Adipocyte (in vitro differentiated cells): ENCODE data around the gene SAP30.

Source experiments
- DNase-seq: peaks from one replicate; pipeline ENCODE4 v3.0.0-alpha.2; 2015; ENCODE audit warnings: low read depth
- H3K27me3 ChIP-seq: replicated peaks from 2 replicates; pipeline ENCODE4 v1.7.0; 2013; ENCODE audit warnings: mild to moderate bottlenecking, low read length, moderate library complexity; ENCODE audit not compliant: control insufficient read depth, insufficient read depth
- H3K36me3 ChIP-seq: 2 replicates; pipeline ENCODE4 v1.7.0; 2013; ENCODE audit warnings: low read length, mild to moderate bottlenecking, moderate library complexity; ENCODE audit not compliant: control insufficient read depth, insufficient read depth, severe bottlenecking
- H3K4me1 ChIP-seq: 2 replicates; pipeline ENCODE4 v1.7.0; 2013; ENCODE audit warnings: mild to moderate bottlenecking, low read length, moderate library complexity; ENCODE audit not compliant: control insufficient read depth, insufficient read depth
- H3K4me3 ChIP-seq: 2 replicates; pipeline ENCODE4 v1.7.0; 2013; ENCODE audit warnings: mild to moderate bottlenecking, low read length, moderate library complexity
- H3K9ac ChIP-seq: 2 replicates; pipeline ENCODE4 v1.7.0; 2013; ENCODE audit warnings: mild to moderate bottlenecking, low read length, moderate library complexity
- H3K9me3 ChIP-seq: 2 replicates; pipeline ENCODE4 v1.7.0; 2013; ENCODE audit warnings: mild to moderate bottlenecking, low read length, moderate library complexity; ENCODE audit not compliant: control insufficient read depth

Gene SAP30

GRCh38 chr4:173370130-173370476, 651 bp upstream of the SAP30 start:
- peak overlapping the region; percentile 91 for H3K9ac ChIP-seq
- no peaks in the 10 kb centered on the region for H3K9me3 ChIP-seq
- peaks cover 8% of the 10 kb centered on the region for H3K4me1 ChIP-seq
- no peaks in the 10 kb centered on the region for H3K36me3 ChIP-seq
- H3K27me3 ChIP-seq: no peaks in the 10 kb centered on the region
- H3K4me3 ChIP-seq: peak overlapping the region; percentile 91
- DNase-seq: no peak

DNA sequence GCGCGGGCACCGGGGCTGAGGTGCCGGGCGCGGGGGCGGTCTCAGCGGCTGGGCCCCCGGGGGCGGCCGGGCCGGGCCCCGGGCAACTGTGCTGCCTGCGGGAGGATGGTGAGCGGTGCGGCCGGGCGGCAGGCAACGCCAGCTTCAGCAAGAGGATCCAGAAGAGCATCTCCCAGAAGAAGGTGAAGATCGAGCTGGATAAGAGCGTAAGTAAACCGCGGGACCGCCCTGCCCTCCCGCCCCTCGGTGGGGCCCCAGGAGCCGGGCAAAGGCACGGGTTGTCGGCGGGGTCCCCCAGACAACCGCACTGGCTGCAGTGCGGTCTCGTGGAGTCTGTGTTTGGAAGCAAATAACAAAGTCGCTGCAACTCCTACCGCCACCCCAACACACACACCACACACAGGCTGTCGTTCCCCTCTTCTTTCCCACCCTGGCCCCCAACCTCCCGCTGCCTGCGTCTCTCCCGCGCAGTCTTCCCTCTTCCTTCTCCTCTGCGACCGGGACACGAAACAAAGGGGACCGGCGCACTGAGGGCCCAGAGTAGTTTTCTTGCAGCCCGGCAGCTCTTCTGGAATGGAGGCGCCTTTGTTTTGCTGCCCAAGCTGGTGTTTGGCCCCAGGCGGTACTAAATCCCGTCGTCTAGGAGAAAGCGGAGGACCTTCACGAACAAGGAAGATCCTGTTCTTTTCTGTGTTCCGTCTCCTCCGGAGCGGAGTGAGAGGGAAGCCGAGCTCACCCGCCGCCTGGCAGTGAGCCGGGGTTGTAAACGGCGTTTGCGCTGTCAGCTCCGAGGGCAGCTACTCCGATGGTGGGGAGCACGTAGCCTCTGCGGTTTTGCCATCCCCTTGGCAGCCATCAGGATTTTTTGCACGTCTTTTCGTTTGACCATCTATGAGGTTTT, 788 bp downstream of the SAP30 start:
- H3K4me1 ChIP-seq: peaks cover 8% of the 10 kb centered on the region
- no peaks in the 10 kb centered on the region for H3K36me3 ChIP-seq
- H3K9me3 ChIP-seq: no peaks in the 10 kb centered on the region
- peak overlapping the region; percentile 91 for H3K4me3 ChIP-seq
- H3K27me3 ChIP-seq: no peaks in the 10 kb centered on the region
- peak; percentile 89 for DNase-seq
- H3K9ac ChIP-seq: peak overlapping the region; percentile 92

DNA sequence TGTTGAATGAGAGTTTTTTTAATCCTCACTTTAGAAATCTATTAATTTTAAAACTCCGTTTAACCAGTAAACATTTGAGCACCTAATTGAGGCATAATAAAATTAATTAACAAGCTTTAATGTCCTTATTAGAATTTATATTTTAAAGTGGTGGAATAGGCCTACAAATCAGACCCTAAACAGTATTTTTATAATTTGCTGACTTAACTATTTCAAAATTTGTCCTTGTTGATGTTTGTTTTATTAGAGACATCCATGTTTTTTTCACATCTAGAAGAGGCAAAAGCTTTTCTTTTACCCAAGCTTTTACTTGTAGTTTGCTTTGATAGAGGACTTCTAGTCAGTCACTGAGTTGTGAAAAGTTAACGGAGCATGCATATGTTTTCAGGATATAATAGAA, 3.8 kb downstream of the SAP30 start:
- no peak overlapping the region for H3K4me3 ChIP-seq
- H3K9ac ChIP-seq: no peak overlapping the region
- peaks cover 8% of the 10 kb centered on the region for H3K4me1 ChIP-seq
- no peaks in the 10 kb centered on the region for H3K9me3 ChIP-seq
- DNase-seq: no peak
- H3K27me3 ChIP-seq: no peaks in the 10 kb centered on the region
- H3K36me3 ChIP-seq: peaks cover 4% of the 10 kb centered on the region

GRCh38 chr4:173379929-173380328, 9.2 kb downstream of the SAP30 start:
- H3K9me3 ChIP-seq: no peaks in the 10 kb centered on the region

GRCh38 chr4:173380987-173381386, 10.2 kb downstream of the SAP30 start:
- no peaks in the 10 kb centered on the region for H3K9me3 ChIP-seq
- H3K9ac ChIP-seq: no peak overlapping the region
- no peaks in the 10 kb centered on the region for H3K27me3 ChIP-seq
- no peak overlapping the region for H3K4me3 ChIP-seq
- H3K36me3 ChIP-seq: peaks cover 4% of the 10 kb centered on the region
- H3K4me1 ChIP-seq: peaks cover 7% of the 10 kb centered on the region
- no peak for DNase-seq

More at GRCh38 chr4:173379929-173380328, 9.2 kb downstream of the SAP30 start:
- Histone ChIP-seq H3K27me3 (no peaks in the 10 kb centered on the region), H3K9ac (no peak overlapping the region), H3K4me3 (no peak overlapping the region), H3K4me1 (peaks cover 7% of the 10 kb centered on the region), H3K36me3 (peaks cover 4% of the 10 kb centered on the region)
- no peak for DNase-seq

DNA sequence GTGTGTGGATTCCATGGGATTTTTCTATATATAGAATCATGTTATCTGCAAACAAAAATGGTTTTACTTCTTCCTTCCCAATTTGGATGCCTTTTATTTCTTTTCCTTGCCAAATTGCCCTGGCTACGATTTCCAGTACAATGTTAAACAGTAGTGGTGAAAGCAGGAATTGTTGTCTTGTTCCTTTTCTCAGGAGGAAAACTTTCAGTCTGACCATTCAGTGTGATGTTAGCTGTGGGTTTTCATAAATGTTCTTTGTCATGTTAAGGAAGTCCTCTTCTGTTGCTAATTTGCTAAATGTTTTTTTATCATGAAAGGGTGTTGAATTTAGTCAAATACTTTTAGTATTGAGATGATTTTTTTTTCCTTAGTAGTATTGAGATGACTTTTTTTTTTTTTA, 10.9 kb downstream of the SAP30 start:
- H3K36me3 ChIP-seq: peaks cover 4% of the 10 kb centered on the region
- H3K9me3 ChIP-seq: no peaks in the 10 kb centered on the region
- no peak overlapping the region for H3K4me3 ChIP-seq
- no peaks in the 10 kb centered on the region for H3K27me3 ChIP-seq
- peaks cover 7% of the 10 kb centered on the region for H3K4me1 ChIP-seq
- H3K9ac ChIP-seq: no peak overlapping the region
- no peak for DNase-seq

- H3K4me3 ChIP-seq: no peak overlapping the region
- H3K36me3 ChIP-seq: peaks cover 4% of the 10 kb centered on the region
- peaks cover 7% of the 10 kb centered on the region for H3K4me1 ChIP-seq
- no peak for DNase-seq
- no peak overlapping the region for H3K9ac ChIP-seq
- no peaks in the 10 kb centered on the region for H3K9me3 ChIP-seq
- H3K27me3 ChIP-seq: no peaks in the 10 kb centered on the region
Measured at GRCh38 chr4:173382349-173382748, 11.6 kb downstream of the SAP30 start.

- Histone ChIP-seq H3K4me1 (peaks cover 4% of the 10 kb centered on the region), H3K27me3 (no peaks in the 10 kb centered on the region), H3K4me3 (no peak overlapping the region), H3K9ac (no peak overlapping the region), H3K36me3 (no peaks in the 10 kb centered on the region), H3K9me3 (no peaks in the 10 kb centered on the region)
- no peak for DNase-seq
Measured at GRCh38 chr4:173386751-173387150, 16.0 kb downstream of the SAP30 start.

- Histone ChIP-seq H3K36me3 (peaks cover 10% of the 10 kb centered on the region), H3K27me3 (no peaks in the 10 kb centered on the region), H3K4me3 (no peak overlapping the region), H3K9me3 (peaks cover 4% of the 10 kb centered on the region), H3K9ac (no peak overlapping the region), H3K4me1 (no peaks in the 10 kb centered on the region)
- no peak for DNase-seq
Measured at GRCh38 chr4:173391701-173392100, 20.9 kb downstream of the SAP30 start.

- no peak overlapping the region for H3K9ac ChIP-seq
- no peak for DNase-seq
- no peak overlapping the region for H3K4me3 ChIP-seq
- peaks cover 10% of the 10 kb centered on the region for H3K36me3 ChIP-seq
- H3K27me3 ChIP-seq: no peaks in the 10 kb centered on the region
- peaks cover 14% of the 10 kb centered on the region for H3K4me1 ChIP-seq
- H3K9me3 ChIP-seq: peaks cover 4% of the 10 kb centered on the region
Measured at GRCh38 chr4:173397604-173398003, 26.9 kb downstream of the SAP30 start.

GRCh38 chr4:173398220-173398619, 27.5 kb downstream of the SAP30 start:
- H3K9me3 ChIP-seq: peaks cover 3% of the 10 kb centered on the region
- peak; percentile 38 for DNase-seq
- peaks cover 10% of the 10 kb centered on the region for H3K36me3 ChIP-seq
- peaks cover 14% of the 10 kb centered on the region for H3K4me1 ChIP-seq
- H3K4me3 ChIP-seq: no peak overlapping the region
- H3K27me3 ChIP-seq: no peaks in the 10 kb centered on the region
- H3K9ac ChIP-seq: no peak overlapping the region
